Neural cell (in vitro differentiated cells): ENCODE results near the gene SNX15. TPM values are rescaled to one million over a fixed set of nuclear protein-coding genes. Genes with fewer than 3 reads are reported as not detected.

Experiments
- H2AFZ ChIP-seq: fragments of 200-600, 300-800 bp; sonication (generic), shearing (Covaris generic); 2 replicates; pipeline ENCODE4 v1.6.0; 2014; ENCODE audit warnings: low read depth, mild to moderate bottlenecking, antibody characterized with exemption, low read length, moderate library complexity
- H3F3A ChIP-seq: fragments of 200-600 bp; shearing (Covaris generic); 2 replicates; pipeline ENCODE4 v1.6.1; 2016; ENCODE audit warnings: mild to moderate bottlenecking, moderate library complexity, mixed read lengths, antibody characterized with exemption, low read length; ENCODE audit not compliant: insufficient read depth, poor library complexity, severe bottlenecking
- H3K27ac ChIP-seq: fragments of 200-600, 300-800 bp; sonication (generic), shearing (Covaris generic); 2 replicates; pipeline ENCODE4 v1.5.1; 2014; ENCODE audit warnings: mild to moderate bottlenecking, low read length, moderate library complexity
- H3K27me3 ChIP-seq: fragments of 300-800, 200-600 bp; sonication (generic), shearing (Covaris generic); 2 replicates; pipeline ENCODE4 v1.6.0; 2014; ENCODE audit warnings: mild to moderate bottlenecking, low read depth, low read length, moderate library complexity; ENCODE audit not compliant: insufficient read depth
- H3K36me3 ChIP-seq: fragments of 300-800, 200-600 bp; sonication (generic), shearing (Covaris generic); 2 replicates; pipeline ENCODE4 v1.5.1; 2014; ENCODE audit warnings: mild to moderate bottlenecking, antibody characterized with exemption, low read length, moderate library complexity; ENCODE audit not compliant: insufficient read depth
- H3K4me2 ChIP-seq: fragments of 300-800, 200-600 bp; sonication (generic), shearing (Covaris generic); 2 replicates; pipeline ENCODE4 v1.6.0; 2014; ENCODE audit warnings: mild to moderate bottlenecking, low read length
- H3K4me3 ChIP-seq: fragments of 300-800, 200-600 bp; sonication (generic), shearing (Covaris generic); 2 replicates; pipeline ENCODE4 v1.5.1; 2014; ENCODE audit warnings: mild to moderate bottlenecking, low read length, moderate library complexity
- H3K79me2 ChIP-seq: fragments of 200-600 bp; shearing (Covaris generic); replicated peaks from 2 replicates; pipeline ENCODE4 v1.6.0; 2014; ENCODE audit warnings: mild to moderate bottlenecking, low read length, moderate library complexity; ENCODE audit not compliant: insufficient read depth
- H3K9ac ChIP-seq: fragments of 300-800, 200-600 bp; sonication (generic), shearing (Covaris generic); 2 replicates; pipeline ENCODE4 v1.6.1; 2016; ENCODE audit warnings: mild to moderate bottlenecking, low read length, mixed read lengths
- H3K9me2 ChIP-seq: fragments of 200-600 bp; shearing (Covaris generic); 2 replicates; pipeline ENCODE4 v1.6.1; 2016; ENCODE audit warnings: mild to moderate bottlenecking, low read length, mixed read lengths; ENCODE audit not compliant: insufficient read depth
- H3K9me3 ChIP-seq: fragments of 200-600, 300-800 bp; sonication (generic), shearing (Covaris generic); 2 replicates; pipeline ENCODE4 v1.6.1; 2016; ENCODE audit warnings: mild to moderate bottlenecking, mixed run types, low read length, moderate library complexity, mixed read lengths
- H4K20me1 ChIP-seq: fragments of 200-600 bp; shearing (Covaris generic); 2 replicates; pipeline ENCODE4 v1.6.1; 2016; ENCODE audit warnings: mild to moderate bottlenecking, mixed run types; ENCODE audit not compliant: insufficient read depth
- EP300 ChIP-seq: fragments of 450-650 bp; conservative IDR thresholded peaks from 2 replicates; pipeline ENCODE4 v1.6.1; 2014; ENCODE audit warnings: antibody characterized with exemption, mild to moderate bottlenecking, moderate library complexity; ENCODE audit not compliant: poor library complexity, severe bottlenecking
- EZH2 ChIP-seq: fragments of 200-600, 300-800 bp; shearing (Covaris generic), sonication (generic); IDR thresholded peaks from 2 replicates; pipeline ENCODE4 v1.6.1; 2014; ENCODE audit warnings: antibody characterized with exemption, low read length, borderline replicate concordance, mild to moderate bottlenecking; ENCODE audit not compliant: insufficient read depth, poor library complexity, severe bottlenecking
- MXI1 ChIP-seq: fragments of 450-650 bp; conservative IDR thresholded peaks from 2 replicates; pipeline ENCODE4 v1.6.1; 2014; ENCODE audit warnings: antibody characterized with exemption, mild to moderate bottlenecking; ENCODE audit not compliant: poor library complexity, severe bottlenecking
- POLR2AphosphoS5 ChIP-seq: IDR thresholded peaks from 2 replicates; pipeline ENCODE4 v1.6.1; 2012
- RAD21 ChIP-seq: fragments of 450-650 bp; conservative IDR thresholded peaks from 2 replicates; pipeline ENCODE4 v1.6.1; 2014; ENCODE audit warnings: antibody characterized with exemption, mild to moderate bottlenecking, moderate library complexity
- SMC3 ChIP-seq: fragments of 450-650 bp; conservative IDR thresholded peaks from 2 replicates; pipeline ENCODE4 v1.6.1; 2014; ENCODE audit warnings: antibody characterized with exemption, mild to moderate bottlenecking, moderate library complexity; ENCODE audit not compliant: poor library complexity
- TAF1 ChIP-seq: IDR thresholded peaks from 2 replicates; pipeline ENCODE4 v1.6.1; 2012; ENCODE audit warnings: low read depth
- polyA plus RNA-seq: library from polyadenylated mRNA; depleted of rRNA; stranded (reverse); fragments of >200 nt; gene quantifications from 2 replicates; pipeline ENCODE4 v1.2.3, GENCODE V29; 2014
- TF ChIP-seq, protein P1 (sequence below): fragments of 450-650 bp; IDR thresholded peaks from 2 replicates; pipeline ENCODE4 v1.5.1; 2014; ENCODE audit warnings: antibody characterized with exemption, mild to moderate bottlenecking, moderate library complexity; ENCODE audit not compliant: poor library complexity, severe bottlenecking
- TF ChIP-seq, protein P2 (sequence below): IDR thresholded peaks from 2 replicates; pipeline ENCODE4 v1.6.1; 2012; ENCODE audit warnings: borderline replicate concordance

Gene SNX15
- polyA plus RNA-seq, 1 donor from 2014 or later = 11.2 TPM

DNA sequence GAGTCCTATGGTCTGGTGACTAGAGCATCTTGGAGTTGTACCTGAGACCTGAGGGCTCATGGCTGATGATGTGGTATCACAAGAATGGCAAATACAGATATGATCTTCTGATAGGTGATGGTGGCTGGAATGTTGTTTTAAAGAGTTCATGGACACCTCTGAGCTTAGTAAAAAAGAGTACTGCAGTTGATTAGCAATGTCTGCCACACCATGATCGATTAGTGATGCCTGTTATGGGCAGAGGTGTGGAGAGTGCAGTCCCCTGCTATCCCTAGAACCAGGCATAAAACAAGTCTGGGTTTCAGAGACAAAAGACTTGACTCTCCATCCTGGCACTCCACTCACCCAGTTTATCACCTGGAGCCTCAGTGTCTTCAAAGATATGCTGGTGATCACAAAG lies 29.1 kb upstream of the SNX15 start:
- no peak overlapping the region for H2AFZ ChIP-seq
- H3K27me3 ChIP-seq = no peaks in the 10 kb centered on the region
- no peak overlapping the region for H3K4me3 ChIP-seq
- TF ChIP-seq, protein P1, sequence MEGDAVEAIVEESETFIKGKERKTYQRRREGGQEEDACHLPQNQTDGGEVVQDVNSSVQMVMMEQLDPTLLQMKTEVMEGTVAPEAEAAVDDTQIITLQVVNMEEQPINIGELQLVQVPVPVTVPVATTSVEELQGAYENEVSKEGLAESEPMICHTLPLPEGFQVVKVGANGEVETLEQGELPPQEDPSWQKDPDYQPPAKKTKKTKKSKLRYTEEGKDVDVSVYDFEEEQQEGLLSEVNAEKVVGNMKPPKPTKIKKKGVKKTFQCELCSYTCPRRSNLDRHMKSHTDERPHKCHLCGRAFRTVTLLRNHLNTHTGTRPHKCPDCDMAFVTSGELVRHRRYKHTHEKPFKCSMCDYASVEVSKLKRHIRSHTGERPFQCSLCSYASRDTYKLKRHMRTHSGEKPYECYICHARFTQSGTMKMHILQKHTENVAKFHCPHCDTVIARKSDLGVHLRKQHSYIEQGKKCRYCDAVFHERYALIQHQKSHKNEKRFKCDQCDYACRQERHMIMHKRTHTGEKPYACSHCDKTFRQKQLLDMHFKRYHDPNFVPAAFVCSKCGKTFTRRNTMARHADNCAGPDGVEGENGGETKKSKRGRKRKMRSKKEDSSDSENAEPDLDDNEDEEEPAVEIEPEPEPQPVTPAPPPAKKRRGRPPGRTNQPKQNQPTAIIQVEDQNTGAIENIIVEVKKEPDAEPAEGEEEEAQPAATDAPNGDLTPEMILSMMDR = no peak
- TF ChIP-seq EP300 = no peak
- no peak overlapping the region for H3K27ac ChIP-seq
- H3K9ac ChIP-seq = no peak overlapping the region
- no peaks in the 10 kb centered on the region for H3K9me2 ChIP-seq
- no peaks in the 10 kb centered on the region for H3K79me2 ChIP-seq
- H3K4me2 ChIP-seq = no peak overlapping the region
- H3K36me3 ChIP-seq = no peaks in the 10 kb centered on the region
- no peaks in the 10 kb centered on the region for H3F3A ChIP-seq
- no peaks in the 10 kb centered on the region for H4K20me1 ChIP-seq
- H3K9me3 ChIP-seq = no peaks in the 10 kb centered on the region

DNA sequence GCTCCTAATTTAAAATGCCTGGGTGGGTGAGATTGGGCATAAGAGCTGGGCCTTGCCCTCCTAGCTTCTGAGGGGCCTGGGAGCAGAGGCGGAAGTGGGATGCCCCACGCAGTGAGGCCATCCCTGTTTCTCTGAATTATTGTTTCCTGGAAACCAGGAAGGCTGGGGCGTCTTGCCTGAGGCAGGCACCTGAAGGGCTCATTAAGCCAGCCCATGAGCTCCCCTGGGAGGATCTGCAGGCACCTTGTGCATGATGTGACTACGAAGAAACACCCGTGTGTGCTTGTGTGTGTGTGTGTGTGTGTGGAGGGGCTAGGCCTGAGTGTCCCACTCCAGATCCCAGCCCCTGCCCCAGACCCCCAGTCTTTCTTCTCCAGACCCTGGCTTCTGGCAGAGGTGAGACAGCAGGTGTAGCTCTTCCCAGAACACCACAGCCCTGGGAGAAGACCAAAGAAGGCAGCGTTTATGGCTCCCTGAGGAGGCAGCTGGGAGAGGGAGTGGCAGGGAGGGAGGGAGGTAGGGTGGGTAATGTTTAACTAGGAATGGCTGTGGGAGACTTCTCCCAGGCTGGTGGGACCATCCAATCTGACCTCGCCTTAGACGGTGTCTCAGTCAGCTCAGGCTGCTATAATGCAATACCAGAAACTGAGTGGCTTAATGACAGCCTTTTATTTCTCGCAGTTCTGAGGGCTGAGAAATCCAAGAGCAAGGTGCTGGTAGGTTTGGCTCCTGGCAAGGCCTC lies 28.4 kb upstream of the SNX15 start:
- no peaks in the 10 kb centered on the region for H3K79me2 ChIP-seq
- H3K27ac ChIP-seq = no peak overlapping the region
- H3K9ac ChIP-seq = no peak overlapping the region
- no peaks in the 10 kb centered on the region for H3K27me3 ChIP-seq
- no peak overlapping the region for H3K4me3 ChIP-seq
- no peaks in the 10 kb centered on the region for H4K20me1 ChIP-seq
- no peaks in the 10 kb centered on the region for H3K36me3 ChIP-seq
- H3K4me2 ChIP-seq = no peak overlapping the region
- H3K9me2 ChIP-seq = no peaks in the 10 kb centered on the region
- TF ChIP-seq, protein P1 = no peak
- TF ChIP-seq SMC3 = no peak
- no peak for TF ChIP-seq MXI1
- TF ChIP-seq TAF1 = no peak
- TF ChIP-seq EZH2 = no peak
- TF ChIP-seq RAD21 = no peak
- no peak for TF ChIP-seq EP300
- no peak for TF ChIP-seq POLR2AphosphoS5
- TF ChIP-seq, protein P2, sequence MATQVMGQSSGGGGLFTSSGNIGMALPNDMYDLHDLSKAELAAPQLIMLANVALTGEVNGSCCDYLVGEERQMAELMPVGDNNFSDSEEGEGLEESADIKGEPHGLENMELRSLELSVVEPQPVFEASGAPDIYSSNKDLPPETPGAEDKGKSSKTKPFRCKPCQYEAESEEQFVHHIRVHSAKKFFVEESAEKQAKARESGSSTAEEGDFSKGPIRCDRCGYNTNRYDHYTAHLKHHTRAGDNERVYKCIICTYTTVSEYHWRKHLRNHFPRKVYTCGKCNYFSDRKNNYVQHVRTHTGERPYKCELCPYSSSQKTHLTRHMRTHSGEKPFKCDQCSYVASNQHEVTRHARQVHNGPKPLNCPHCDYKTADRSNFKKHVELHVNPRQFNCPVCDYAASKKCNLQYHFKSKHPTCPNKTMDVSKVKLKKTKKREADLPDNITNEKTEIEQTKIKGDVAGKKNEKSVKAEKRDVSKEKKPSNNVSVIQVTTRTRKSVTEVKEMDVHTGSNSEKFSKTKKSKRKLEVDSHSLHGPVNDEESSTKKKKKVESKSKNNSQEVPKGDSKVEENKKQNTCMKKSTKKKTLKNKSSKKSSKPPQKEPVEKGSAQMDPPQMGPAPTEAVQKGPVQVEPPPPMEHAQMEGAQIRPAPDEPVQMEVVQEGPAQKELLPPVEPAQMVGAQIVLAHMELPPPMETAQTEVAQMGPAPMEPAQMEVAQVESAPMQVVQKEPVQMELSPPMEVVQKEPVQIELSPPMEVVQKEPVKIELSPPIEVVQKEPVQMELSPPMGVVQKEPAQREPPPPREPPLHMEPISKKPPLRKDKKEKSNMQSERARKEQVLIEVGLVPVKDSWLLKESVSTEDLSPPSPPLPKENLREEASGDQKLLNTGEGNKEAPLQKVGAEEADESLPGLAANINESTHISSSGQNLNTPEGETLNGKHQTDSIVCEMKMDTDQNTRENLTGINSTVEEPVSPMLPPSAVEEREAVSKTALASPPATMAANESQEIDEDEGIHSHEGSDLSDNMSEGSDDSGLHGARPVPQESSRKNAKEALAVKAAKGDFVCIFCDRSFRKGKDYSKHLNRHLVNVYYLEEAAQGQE = no peak
- no peak overlapping the region for H2AFZ ChIP-seq
- no peaks in the 10 kb centered on the region for H3K9me3 ChIP-seq
- no peaks in the 10 kb centered on the region for H3F3A ChIP-seq
